Bronchial epithelial cell (primary cell): Measurements from ENCODE around the gene DAPK2. TPM values are rescaled to one million over a fixed set of nuclear protein-coding genes. Genes with fewer than 3 reads are reported as not detected.

Experiments
- DNase-seq: peaks from one replicate; pipeline ENCODE4 v3.0.0-alpha.2; 2010; ENCODE audit warnings: low read depth
- FAIRE-seq: peaks from 2 replicates; lab custom pipeline; 2011; peaks lifted over from hg19 to GRCh38; lab: Jason Lieb, UNC
- H3K27me3 ChIP-seq: 2 replicates; pipeline ENCODE4 v1.5.1; 2011; ENCODE audit warnings: low read length; ENCODE audit not compliant: control insufficient read depth, insufficient read depth
- H3K36me3 ChIP-seq: 2 replicates; pipeline ENCODE4 v1.5.1; 2011; ENCODE audit warnings: low read length; ENCODE audit not compliant: control insufficient read depth, insufficient read depth
- H3K4me3 ChIP-seq: 2 replicates; pipeline ENCODE4 v1.5.1; 2011; ENCODE audit warnings: mild to moderate bottlenecking, low read depth, low read length, control low read depth
- CTCF ChIP-seq: IDR thresholded peaks from 2 replicates; pipeline ENCODE4 v1.5.1; 2011; ENCODE audit warnings: mild to moderate bottlenecking, moderate library complexity, low read length, control low read depth, inconsistent platforms; ENCODE audit not compliant: insufficient read depth, severe bottlenecking
- total RNA-seq: library from RNA; depleted of rRNA; stranded (reverse); fragments of >200 nt; gene quantifications from 2 replicates; pipeline ENCODE4 v1.2.1, GENCODE V29; 2014

Gene DAPK2
- total RNA-seq, 1 donor from 2014 or later: 0.53 TPM

- Histone ChIP-seq H3K4me3 (no peak overlapping the region), H3K36me3 (no peaks in the 10 kb centered on the region), H3K27me3 (peaks cover 5% of the 10 kb centered on the region)
- TF ChIP-seq CTCF: no peak
- FAIRE-seq (no peak), DNase-seq (peak; percentile 55)
Measured at GRCh38 chr15:63986751-63987341, 59.4 kb downstream of the DAPK2 start.

- DNase-seq (no peak), FAIRE-seq (no peak)
- TF ChIP-seq CTCF: no peak
- Histone ChIP-seq H3K27me3 (peaks cover 5% of the 10 kb centered on the region), H3K4me3 (no peak overlapping the region), H3K36me3 (no peaks in the 10 kb centered on the region)
Measured at GRCh38 chr15:63986185-63986680, 60.1 kb downstream of the DAPK2 start.

- H3K27me3 ChIP-seq: peaks cover 5% of the 10 kb centered on the region
- no peak for DNase-seq
- FAIRE-seq: no peak
- no peaks in the 10 kb centered on the region for H3K36me3 ChIP-seq
- H3K4me3 ChIP-seq: no peak overlapping the region
- no peak for TF ChIP-seq CTCF
Measured at GRCh38 chr15:63985221-63986184, 60.8 kb downstream of the DAPK2 start.

GRCh38 chr15:63984331-63984730 is 62.0 kb downstream of the DAPK2 start:
- Histone ChIP-seq H3K27me3 (peaks cover 5% of the 10 kb centered on the region), H3K36me3 (no peaks in the 10 kb centered on the region), H3K4me3 (no peak overlapping the region)
- DNase-seq (no peak), FAIRE-seq (no peak)
- TF ChIP-seq CTCF: no peak

- DNase-seq: no peak
- no peaks in the 10 kb centered on the region for H3K36me3 ChIP-seq
- no peak for FAIRE-seq
- no peak for TF ChIP-seq CTCF
- no peak overlapping the region for H3K4me3 ChIP-seq
- H3K27me3 ChIP-seq: peaks cover 5% of the 10 kb centered on the region
Measured at GRCh38 chr15:63983061-63983711, 63.1 kb downstream of the DAPK2 start.
